NCI-H82 (cell line): ENCODE data around the gene ASF1A.

Experiments
- DNase-seq: peaks from one replicate; lab custom pipeline; 2025; lab: John Stamatoyannopoulos, UW

ASF1A gene

GRCh38 chr6:118881440-118882313 is 12.3 kb upstream of the ASF1A start:
- no peak for DNase-seq

- DNase-seq, result no peak
These were observed 11.5 kb upstream of the ASF1A start for GRCh38 chr6:118882314-118882905.

GRCh38 chr6:118886641-118887040 is 7.3 kb upstream of the ASF1A start:
- no peak for DNase-seq

- DNase-seq, result peak; percentile 93
These were observed 4.8 kb upstream of the ASF1A start for GRCh38 chr6:118889163-118889562.

DNA sequence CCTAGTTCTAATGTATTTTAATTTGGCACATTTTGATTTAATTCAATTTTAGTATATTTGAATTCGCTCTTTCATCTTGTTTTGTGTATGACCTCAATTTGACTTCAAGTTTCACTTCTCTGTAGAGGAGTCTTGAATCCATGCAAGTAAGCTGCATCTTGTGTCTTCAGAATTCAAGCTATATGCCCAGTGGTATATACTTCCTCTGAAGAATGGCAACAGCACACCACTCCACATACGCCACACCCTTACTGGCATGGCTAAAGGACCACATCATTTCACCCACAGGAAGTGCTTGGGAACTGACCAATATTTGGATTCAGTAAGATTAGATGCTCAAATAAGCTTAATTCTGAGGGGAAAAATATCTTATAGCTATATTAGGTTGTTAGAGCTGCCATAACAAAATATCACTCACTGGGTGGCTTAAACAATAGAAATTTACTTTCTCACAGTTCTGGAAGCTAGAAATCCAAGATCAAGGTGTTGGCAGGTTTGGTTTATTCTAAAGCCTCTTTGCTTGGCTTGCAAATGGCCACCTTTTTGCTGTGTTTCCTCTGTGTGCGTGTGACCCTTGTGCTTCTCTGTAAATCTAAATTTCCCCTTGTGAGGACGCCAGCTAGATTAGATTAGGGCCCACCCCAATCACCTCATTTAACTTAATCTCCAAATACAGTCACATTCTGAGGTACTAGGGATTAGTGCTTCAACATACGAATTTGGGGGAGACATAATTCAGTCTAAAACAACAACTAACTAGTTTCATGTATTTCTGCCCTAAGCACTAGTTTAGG is 2.8 kb upstream of the ASF1A start:
- DNase-seq, result peak; percentile 43

DNA sequence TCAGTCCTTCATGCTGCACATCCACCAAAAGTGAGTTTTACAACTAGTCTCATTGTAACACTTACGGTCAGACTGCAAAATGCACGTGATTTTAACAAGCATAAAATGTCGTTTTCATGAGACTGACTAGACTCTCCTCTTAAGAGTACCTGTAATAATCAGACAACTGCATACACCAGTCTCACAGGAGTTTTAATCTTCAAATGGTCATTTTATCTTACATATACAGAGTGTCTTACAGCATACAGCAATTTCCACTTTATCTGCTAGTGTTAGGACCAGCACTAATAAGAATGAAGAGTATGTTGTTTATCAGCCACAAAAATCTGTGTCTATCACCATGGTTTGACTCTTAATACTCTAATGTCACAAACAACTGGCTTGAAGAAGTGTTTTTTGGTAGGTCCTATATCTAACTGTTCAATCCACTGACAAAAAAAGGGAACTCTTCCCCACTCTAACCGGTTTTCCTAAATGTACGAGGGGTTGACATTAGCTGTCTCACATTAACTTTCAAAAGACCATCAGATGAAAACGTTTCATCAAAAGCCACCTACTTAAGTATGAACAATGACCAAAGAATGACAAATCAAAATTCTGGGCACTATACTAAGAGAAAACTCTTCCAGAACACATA is 1.5 kb upstream of the ASF1A start:
- no peak for DNase-seq

DNA sequence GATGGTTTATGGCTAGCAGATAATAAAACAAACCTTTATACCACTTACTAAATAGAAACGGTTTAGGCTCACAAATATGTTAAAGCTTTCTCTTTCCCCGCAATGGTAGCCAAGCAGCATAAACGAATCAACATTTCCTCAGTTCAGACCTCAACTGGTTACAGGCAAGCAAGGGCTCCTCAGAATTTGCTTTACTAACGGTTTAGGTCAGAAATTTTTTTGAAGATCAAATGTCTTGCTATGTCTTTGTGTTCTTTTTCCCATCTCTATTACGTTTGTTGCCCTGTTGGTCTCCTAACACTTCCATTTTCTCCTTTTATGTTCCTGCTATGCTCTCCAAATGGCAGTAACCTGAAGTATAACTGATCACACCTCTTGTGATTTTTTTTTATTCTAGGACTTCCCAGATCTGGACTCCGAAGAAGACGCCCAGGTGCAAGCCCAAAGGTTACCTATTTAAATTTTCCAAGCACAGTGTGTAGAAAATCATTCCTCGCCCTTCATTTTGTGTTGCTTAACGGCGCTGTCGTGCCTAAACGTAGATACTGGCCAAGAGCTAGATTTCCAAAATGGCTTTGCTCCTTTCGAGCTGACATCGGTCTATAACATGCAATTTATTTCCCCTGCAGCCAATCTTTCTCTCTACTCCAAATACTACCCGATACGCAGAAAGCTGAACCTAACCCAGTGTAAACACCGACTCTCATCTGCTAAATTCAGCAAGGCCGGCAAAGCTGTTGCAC is 717 bp upstream of the ASF1A start:
- DNase-seq, result peak; percentile 78

DNA sequence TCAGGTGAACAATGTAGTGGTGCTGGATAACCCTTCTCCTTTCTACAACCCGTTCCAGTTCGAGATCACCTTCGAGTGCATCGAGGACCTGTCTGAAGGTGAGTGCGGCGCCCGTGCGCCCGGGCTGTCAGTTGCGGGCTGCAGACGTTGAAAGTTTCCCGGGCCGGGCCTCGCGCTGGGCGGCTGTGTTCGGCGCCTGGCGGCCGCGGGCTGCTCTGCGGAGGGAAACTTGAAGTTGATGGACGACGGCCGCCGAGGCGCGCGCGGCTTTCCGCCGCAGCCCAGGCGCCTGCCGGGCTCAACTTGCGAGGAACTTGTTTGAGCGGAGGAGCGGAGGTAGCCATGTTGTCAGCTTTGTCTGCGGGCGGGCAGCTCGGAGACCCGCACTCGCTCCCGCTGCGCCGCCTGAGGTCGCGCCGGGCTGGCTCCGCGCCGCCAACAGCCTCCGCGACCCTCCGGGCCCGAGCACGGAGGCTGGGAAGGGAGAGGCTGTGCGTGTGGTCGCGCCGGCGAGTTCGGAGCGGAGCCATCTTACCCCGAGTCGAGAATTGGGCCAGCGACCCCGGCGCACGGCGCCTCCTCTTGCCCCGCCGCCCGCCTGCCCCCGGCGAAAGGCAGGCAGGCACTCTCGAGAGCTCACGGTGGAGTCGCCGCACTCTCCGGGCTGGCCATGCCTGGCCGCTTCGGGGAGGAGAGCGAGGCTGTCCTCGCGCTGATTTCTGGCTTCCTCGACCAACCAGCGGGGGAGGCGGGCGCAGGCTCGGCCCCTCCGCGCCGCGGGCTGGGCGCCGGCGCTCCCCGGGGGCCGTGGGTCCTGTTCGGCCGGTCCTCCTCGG is 691 bp downstream of the ASF1A start:
- peak; percentile 71 for DNase-seq

DNA sequence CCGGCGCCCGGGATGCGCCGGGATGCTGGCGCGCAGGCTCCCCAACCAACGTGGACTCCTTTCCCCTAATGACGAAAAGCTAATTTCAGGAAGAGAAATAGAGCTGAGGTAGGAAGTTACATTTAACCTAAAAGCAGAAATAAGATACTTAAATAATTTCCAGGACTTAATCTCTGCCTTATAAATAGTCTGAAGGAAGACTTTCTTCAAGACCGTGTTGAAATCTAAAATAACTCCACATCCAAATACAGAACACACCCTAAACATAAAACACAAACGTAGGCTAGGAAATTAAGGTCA is 1.3 kb downstream of the ASF1A start:
- DNase-seq, result no peak

DNA sequence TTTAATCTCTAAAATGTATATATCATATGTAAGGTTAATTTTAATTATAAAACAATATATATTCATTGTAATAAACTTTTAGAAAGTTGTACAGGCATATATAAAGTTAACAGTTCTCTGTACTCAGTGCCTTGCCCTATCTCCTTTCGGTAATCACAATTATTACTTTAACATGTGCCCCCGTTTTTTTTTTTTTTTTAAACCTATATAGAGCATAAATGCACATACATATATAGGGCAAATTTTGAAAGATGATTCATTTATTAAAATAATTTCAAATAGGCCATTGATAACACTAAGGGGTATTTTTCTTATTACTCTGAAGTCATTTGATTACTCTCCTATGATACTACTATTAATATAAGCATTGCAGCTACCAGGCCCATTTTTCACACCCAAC is 1.9 kb downstream of the ASF1A start:
- DNase-seq, result no peak

DNA sequence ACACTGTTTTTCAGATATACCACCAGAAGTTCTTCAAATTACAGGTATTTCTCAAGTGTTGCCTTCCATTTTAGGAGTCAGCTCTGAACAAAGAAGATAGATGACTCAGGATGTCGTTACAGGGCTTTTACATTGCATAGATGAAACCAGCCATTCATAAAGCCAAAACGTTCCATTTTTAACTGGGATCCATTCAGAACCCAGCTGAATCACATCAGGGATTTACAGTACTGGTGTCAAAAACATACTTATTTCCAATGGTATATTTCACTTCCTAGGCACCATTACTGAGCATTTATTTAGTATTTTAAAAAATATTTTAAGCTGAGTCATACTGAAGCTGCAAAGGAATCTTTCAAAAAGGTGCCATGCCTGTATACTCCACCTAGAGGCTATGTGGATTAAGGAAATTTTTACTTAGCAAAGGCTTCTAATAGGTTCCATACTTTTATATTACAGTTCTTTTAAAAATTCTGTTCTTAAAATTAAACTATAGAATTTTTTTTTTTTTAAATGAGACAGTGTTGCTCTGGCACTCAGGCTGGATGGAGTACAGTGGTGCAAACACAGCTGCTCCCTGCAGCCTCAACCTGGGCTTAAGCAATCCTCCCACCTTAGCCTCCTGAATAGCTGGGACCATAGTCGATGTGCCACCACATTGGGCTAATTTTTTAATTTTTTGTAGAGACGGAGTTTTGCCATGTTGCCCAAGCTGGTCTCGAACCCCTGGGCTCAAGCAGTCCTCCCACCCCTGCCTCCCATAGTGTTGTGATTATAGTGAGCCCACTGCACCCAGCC is 2.6 kb downstream of the ASF1A start:
- peak; percentile 56 for DNase-seq

DNA sequence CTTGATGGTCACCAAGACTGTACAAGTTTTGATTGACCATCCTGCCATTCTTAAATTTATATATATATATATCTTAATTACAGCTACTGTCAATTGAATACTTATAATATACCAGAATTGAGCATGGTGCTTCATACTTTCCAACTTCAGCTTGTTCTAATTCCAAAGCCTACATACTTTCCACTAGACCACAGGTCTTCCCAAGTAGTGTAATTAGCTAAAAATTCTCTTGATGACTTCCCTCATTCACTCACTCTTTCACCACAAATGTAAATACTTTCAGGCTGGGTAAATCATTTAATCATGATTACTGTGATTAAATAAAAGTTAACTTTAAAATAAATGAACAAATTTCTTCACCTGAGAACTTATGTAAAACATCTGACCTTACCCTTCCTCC is 3.4 kb downstream of the ASF1A start:
- no peak for DNase-seq

DNA sequence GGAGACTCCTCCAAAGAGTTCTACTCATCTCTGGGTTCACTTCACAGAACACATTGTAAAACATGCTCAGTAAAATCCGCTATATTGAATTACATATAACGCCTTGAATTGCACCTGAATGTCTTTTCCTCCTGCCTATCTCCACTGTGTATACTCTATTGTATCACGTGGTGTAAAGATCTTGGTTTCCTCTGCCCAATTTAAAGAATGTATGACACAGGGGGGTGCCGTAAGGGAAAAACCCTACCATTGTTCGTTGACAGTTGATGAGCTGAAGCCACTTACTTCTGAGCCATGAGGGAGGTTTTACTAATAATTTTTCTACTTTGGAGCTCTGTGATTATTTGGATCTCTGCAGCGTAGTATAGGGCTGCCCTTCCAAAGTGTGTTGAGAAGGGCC is 6.0 kb downstream of the ASF1A start:
- no peak for DNase-seq

- DNase-seq, result no peak
These were observed 8.8 kb downstream of the ASF1A start for GRCh38 chr6:118902726-118903125.

DNA sequence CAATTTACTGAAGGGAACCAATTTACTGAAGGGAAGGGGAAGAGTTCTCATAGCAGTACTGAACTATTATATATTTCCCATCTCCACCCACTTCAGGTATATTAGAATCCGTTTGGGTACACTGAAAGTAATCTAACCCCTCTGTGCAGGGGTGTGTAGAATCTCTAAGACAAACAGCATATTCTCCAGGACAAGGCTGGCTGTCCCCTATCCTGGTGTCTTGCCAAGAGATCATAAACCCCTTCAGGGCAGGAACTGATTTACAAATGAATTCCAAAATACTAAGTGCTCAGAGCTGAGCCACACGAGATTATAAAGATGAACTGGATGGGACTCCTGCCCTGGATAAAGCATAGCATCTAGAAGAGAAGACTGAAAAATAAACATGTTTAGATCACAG is 9.2 kb downstream of the ASF1A start:
- DNase-seq, result peak; percentile 21

- DNase-seq, result peak; percentile 37
These were observed 9.7 kb downstream of the ASF1A start for GRCh38 chr6:118903691-118904090.

- DNase-seq, result no peak
These were observed 11.1 kb downstream of the ASF1A start for GRCh38 chr6:118905084-118905483.

- DNase-seq, result no peak
These were observed 11.9 kb downstream of the ASF1A start for GRCh38 chr6:118905851-118906250.

GRCh38 chr6:118908441-118908840 is 14.5 kb downstream of the ASF1A start:
- no peak for DNase-seq

DNA sequence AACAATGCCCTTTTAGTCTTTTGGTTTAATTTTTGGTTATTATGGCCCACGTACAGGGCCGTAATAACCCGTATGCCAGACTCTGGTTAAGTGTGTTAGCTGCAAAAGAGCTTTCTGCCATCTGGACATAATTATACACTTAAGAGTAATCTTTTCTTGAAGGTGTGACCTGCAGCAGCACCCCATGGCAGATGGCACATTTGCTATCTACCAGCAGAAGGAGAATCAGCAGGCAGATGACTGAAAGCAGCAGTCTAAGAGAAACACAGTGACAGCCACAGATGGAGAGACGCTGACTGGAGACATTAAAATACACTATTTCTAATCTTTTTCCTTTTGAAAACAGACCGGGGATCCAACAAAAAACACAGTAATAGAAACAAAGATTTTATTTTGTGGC is 18.7 kb downstream of the ASF1A start:
- DNase-seq, result peak; percentile 98
